GM13976 (cell line): Measurements from ENCODE around the gene ACTG1.

ENCODE experiments used
- DNase-seq: peaks from one replicate; pipeline ENCODE4 v3.0.0; 2012; ENCODE audit warnings: low spot score
- in situ Hi-C: fragments of 300-500 bp; cut with MboI; formaldehyde crosslinking; loops from one replicate; pipeline ENCODE4 v1.12.0; 2022; ENCODE audit warnings: low sequenced_read_pairs, mixed read lengths, inconsistent platforms; ENCODE audit not compliant: unreplicated experiment
- TF ChIP-seq, protein P1 (sequence below): IDR thresholded peaks from 2 replicates; pipeline ENCODE4 v1.5.1; 2012; ENCODE audit warnings: borderline replicate concordance, mild to moderate bottlenecking; ENCODE audit not compliant: insufficient read depth; ENCODE audit errors: extremely low read depth, missing control alignments, control extremely low read depth

ACTG1 gene

DNA sequence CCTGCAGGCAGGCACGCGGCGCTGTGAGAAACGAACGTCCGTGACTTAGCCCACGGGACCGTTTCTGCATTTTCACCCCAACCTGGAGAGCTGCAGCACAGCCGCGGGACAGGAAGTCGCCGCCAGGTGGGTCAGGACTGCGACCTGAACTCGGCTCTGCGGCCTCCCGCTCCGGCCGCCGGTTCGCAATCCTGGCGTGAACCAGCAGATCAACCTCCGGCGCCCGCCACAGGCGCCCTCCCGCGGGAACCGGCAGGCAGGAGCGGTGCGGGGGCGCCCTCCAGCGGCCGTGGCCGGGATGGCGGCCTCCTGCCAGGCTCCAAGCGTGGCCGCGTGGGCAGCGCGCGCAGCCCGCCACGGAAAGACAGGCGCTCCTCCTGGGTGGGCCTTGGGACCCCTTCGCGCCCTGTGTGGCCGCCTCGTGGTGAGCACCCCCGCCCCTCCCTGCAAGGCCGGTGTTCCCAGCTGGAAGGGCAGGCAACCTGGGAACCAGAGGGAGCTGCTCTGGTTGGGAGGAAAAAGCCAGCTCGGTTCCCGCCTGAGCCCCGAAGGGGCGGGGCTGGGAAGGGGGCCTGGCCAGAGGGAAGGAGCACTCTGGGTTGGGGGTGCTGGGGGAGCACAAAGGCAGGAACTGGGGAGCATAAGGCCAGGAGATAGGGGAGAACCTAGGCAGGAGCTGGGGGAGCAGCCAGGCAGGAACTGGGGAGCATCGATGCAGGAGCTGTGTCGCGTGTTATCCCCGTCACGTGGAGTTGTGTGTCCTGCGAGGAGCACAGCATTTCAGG is 28.2 kb downstream of the ACTG1 start:
- in situ Hi-C loops = loop anchor here (10.0 kb wide), 1 partner anchor 230 kb away; no protein-coding TSS in a partner anchor
- peak; percentile 92 for DNase-seq
- TF ChIP-seq, protein P1, sequence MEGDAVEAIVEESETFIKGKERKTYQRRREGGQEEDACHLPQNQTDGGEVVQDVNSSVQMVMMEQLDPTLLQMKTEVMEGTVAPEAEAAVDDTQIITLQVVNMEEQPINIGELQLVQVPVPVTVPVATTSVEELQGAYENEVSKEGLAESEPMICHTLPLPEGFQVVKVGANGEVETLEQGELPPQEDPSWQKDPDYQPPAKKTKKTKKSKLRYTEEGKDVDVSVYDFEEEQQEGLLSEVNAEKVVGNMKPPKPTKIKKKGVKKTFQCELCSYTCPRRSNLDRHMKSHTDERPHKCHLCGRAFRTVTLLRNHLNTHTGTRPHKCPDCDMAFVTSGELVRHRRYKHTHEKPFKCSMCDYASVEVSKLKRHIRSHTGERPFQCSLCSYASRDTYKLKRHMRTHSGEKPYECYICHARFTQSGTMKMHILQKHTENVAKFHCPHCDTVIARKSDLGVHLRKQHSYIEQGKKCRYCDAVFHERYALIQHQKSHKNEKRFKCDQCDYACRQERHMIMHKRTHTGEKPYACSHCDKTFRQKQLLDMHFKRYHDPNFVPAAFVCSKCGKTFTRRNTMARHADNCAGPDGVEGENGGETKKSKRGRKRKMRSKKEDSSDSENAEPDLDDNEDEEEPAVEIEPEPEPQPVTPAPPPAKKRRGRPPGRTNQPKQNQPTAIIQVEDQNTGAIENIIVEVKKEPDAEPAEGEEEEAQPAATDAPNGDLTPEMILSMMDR = peak; percentile 99

- in situ Hi-C loops = loop anchor here (10.0 kb wide), 1 partner anchor 229 kb away; no protein-coding TSS in a partner anchor
- TF ChIP-seq, protein P1 = no peak
- no peak for DNase-seq
Measured at GRCh38 chr17:81483862-81484194, 28.8 kb downstream of the ACTG1 start.

DNA sequence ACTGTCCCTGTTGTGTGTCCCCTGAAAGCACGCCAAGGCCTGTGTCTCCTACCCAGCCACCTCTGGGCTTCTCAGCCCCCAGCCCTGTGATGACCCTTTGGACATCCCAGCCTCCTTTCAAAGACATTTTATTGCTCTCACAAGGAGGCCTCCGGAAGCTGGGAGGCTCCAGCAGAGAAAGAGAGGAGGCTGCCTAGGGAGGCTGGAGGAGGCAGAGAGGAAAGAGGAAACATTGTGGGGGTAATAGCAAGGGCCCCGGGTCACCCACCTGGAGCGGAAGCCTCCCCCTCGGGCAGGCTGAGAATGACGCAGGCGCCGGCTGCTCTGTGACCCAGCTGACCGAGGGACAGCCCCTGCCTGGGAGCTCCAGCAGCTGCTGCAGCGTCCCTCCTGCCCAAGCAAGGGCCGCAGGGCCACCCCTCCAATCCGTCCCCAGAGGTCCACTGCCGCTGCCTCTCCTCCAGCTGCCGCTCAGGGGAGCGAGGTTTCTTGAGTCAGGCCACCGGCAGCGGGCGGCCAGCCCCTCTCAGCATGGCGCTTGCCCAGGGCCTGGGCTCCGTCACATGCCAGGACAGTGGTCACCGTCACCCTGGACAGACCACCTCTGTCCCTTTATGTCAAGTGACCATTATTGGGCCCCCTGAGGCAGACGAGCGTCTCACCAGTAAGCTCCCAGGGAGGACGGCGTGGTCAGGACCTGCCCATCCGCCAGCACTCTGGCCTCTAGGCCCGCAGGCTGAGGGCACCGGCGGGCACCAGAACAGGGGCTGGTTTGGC is 29.3 kb downstream of the ACTG1 start:
- in situ Hi-C loops = loop anchor here (10.0 kb wide), 1 partner anchor 228 kb away; no protein-coding TSS in a partner anchor
- peak; percentile 84 for DNase-seq
- TF ChIP-seq, protein P1 = no peak

DNA sequence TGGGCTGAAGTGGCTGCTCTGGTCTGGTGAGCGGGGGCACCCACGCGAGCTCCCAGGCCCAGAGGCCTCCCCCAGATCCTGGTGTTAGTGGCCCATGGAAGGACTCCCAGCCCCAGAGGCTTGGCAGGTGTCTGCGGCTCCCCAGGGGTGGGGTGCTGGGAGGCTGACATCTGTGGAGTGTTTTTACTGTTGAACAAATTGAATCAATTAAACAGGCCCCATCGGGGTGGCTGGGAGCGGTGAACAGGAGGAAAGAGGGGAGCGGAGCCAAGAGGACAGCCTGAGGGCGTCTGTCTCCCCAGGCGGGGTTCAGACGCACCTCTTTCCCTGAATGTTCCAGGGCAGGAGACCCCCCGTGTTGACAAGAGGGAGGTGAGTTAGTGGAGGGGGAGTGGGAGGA is 29.9 kb downstream of the ACTG1 start:
- DNase-seq = no peak
- in situ Hi-C loops = loop anchor here (10.0 kb wide), 1 partner anchor 228 kb away; no protein-coding TSS in a partner anchor

GRCh38 chr17:81481815-81482505 is 30.6 kb downstream of the ACTG1 start:
- in situ Hi-C loops = loop anchor here (10.0 kb wide), 1 partner anchor 227 kb away; no protein-coding TSS in a partner anchor
- no peak for DNase-seq
- TF ChIP-seq, protein P1 = no peak

More for the DNA sequence above, 29.9 kb downstream of the ACTG1 start:
- TF ChIP-seq, protein P1 = no peak
